BLaER1 treated with 17β-estradiol and CSF1 and Interleukin-3, amounts not matched to agents 10 nM and 100 nM (cell line): ENCODE data around the gene LRRIQ1.

Source experiments
- H3K27ac ChIP-seq, 11 experiments: shearing (Covaris generic); formaldehyde crosslinking; 2 replicates each; pipeline ENCODE4 v1.8.1; 2022
- H3K27me3 ChIP-seq, 11 experiments: shearing (Covaris generic); formaldehyde crosslinking; 2 replicates each; pipeline ENCODE4 v1.8.1; 2022
- H3K36me3 ChIP-seq, 11 experiments: shearing (Covaris generic); formaldehyde crosslinking; 2 replicates each; pipeline ENCODE4 v1.8.1; 2022
- H3K4me1 ChIP-seq, 10 experiments: shearing (Covaris generic); formaldehyde crosslinking; 2 replicates each; pipeline ENCODE4 v1.8.1; 2022
- H3K4me2 ChIP-seq, 11 experiments: shearing (Covaris generic); formaldehyde crosslinking; 2 replicates each; pipeline ENCODE4 v1.8.1; 2022
- H3K4me3 ChIP-seq, 10 experiments: shearing (Covaris generic); formaldehyde crosslinking; 2 replicates each; pipeline ENCODE4 v1.8.1; 2022
- H3K9ac ChIP-seq, 11 experiments: shearing (Covaris generic); formaldehyde crosslinking; 2 replicates each; pipeline ENCODE4 v1.8.1; 2022
- H3K9me3 ChIP-seq, 11 experiments: shearing (Covaris generic); formaldehyde crosslinking; replicated peaks in 1 of 11; 2 replicates each; pipeline ENCODE4 v1.8.1; 2022
- H4K20me1 ChIP-seq, 11 experiments: shearing (Covaris generic); formaldehyde crosslinking; 2 replicates each; pipeline ENCODE4 v1.8.1; 2022
- Cebpa-rat ChIP-seq, 11 experiments: shearing (Covaris generic); IDR thresholded peaks; 2 replicates each; pipeline ENCODE4 v1.8.1; 2022

The LRRIQ1 gene

DNA sequence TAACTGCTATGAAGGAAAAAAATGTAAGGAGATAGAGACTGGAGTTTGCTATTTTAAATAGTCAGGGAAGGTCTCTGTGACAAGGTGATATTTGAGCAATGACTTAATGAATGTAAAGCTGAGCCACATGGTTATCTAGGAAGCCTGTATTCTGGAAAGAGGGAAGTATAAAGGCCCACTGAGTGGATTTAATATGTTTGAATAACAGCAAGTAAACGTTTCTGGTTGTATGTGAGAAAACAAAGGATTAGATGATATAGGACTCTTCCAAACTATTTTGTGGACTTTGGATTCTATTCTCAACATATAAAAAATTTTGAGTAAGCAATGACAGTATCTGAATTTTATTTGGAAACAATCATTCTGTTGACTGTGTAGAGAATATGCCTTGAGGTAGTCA, 5.2 kb downstream of the LRRIQ1 start:
- H3K36me3 ChIP-seq, result no peaks in the 10 kb centered on the region
- no peak overlapping the region for H3K9ac ChIP-seq
- no peak overlapping the region for H3K4me3 ChIP-seq
- H3K4me1 ChIP-seq, result peaks cover 0 to 6% (median 0%) of the 10 kb centered on the region in 10 experiments; a peak in 4 of 20 replicates
- no peaks in the 10 kb centered on the region for H4K20me1 ChIP-seq
- no peak for TF ChIP-seq Cebpa-rat (IDR thresholded peaks at IDR 0.05)
- no peaks in the 10 kb centered on the region for H3K27me3 ChIP-seq
- H3K9me3 ChIP-seq, result no peaks in the 10 kb centered on the region
- no peak overlapping the region for H3K4me2 ChIP-seq
- H3K27ac ChIP-seq, result no peak overlapping the region

DNA sequence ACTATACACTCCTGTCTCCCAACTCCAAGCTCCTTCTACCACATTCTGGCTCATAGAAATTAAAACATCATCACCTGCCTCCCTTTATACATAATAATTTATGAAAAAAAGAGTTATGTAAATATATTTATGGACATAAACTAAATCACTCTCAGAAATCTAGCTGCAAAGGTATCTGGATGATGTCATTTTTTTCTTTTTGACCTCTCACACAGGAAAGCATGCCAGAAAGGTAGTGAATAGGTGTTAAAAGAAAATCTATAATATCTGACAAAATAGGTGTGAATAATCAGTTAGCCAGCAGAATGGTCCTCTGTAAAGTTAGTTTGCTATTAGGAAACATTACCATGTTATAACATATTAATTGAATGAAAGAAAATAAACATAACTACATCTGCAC, 7.7 kb downstream of the LRRIQ1 start:
- no peak for TF ChIP-seq Cebpa-rat (IDR thresholded peaks at IDR 0.05)
- Histone ChIP-seq H3K36me3 (no peaks in the 10 kb centered on the region), H3K27me3 (no peaks in the 10 kb centered on the region), H3K4me2 (no peak overlapping the region), H3K9ac (no peak overlapping the region), H4K20me1 (no peaks in the 10 kb centered on the region), H3K9me3 (no peaks in the 10 kb centered on the region), H3K4me1 (peaks cover 0 to 2% (median 0%) of the 10 kb centered on the region in 10 experiments; a peak in 2 of 20 replicates), H3K27ac (no peak overlapping the region), H3K4me3 (no peak overlapping the region)

DNA sequence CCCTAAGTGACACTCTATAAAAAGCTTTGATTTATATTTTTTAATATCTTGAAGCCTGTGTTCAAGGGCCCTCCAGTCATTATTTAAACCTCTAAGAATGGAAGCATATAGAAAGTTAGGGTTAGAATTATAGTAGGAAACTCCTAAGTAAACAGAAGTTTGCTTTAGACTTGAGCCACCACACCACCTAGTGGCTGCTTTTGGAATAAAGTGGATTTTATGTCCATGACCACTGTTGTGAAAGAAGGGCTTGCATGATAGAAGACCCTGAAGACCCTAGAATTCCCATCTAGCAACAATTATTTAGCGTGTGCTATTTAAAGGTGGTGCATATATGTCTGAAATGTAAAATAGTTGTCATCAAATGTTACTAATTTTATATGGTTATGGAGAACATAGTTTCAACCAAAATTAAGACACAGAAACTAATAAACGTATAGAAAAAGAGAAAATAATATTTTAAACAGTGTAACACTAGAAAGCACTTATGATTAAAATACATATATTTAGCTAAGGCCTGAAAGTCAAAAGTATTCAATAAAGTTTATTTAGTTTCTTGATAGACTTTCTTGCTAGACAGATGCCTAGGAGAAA, 21.3 kb downstream of the LRRIQ1 start:
- H3K4me3 ChIP-seq, result no peak overlapping the region
- no peaks in the 10 kb centered on the region for H3K27me3 ChIP-seq
- H3K27ac ChIP-seq, result no peak overlapping the region
- no peaks in the 10 kb centered on the region for H3K9me3 ChIP-seq
- no peak for TF ChIP-seq Cebpa-rat (IDR thresholded peaks at IDR 0.05)
- H4K20me1 ChIP-seq, result no peaks in the 10 kb centered on the region
- H3K4me1 ChIP-seq, result peaks cover 0 to 54% (median 10%) of the 10 kb centered on the region in 10 experiments; a peak in 13 of 20 replicates
- H3K36me3 ChIP-seq, result no peaks in the 10 kb centered on the region
- H3K4me2 ChIP-seq, result no peak overlapping the region
- no peak overlapping the region for H3K9ac ChIP-seq

GRCh38 chr12:85058339-85058738, 22.2 kb downstream of the LRRIQ1 start:
- H3K9me3 ChIP-seq, result no peaks in the 10 kb centered on the region
- peaks cover 0 to 58% (median 10%) of the 10 kb centered on the region in 10 experiments; a peak in 13 of 20 replicates for H3K4me1 ChIP-seq
- no peaks in the 10 kb centered on the region for H3K36me3 ChIP-seq
- TF ChIP-seq Cebpa-rat (IDR thresholded peaks at IDR 0.05), result no peak
- H4K20me1 ChIP-seq, result no peaks in the 10 kb centered on the region
- no peak overlapping the region for H3K27ac ChIP-seq
- peak overlapping the region in 3 of 11 experiments; percentile 24 to 66 (median 55); a peak in 5 of 22 replicates for H3K4me2 ChIP-seq
- H3K4me3 ChIP-seq, result no peak overlapping the region
- H3K9ac ChIP-seq, result no peak overlapping the region
- no peaks in the 10 kb centered on the region for H3K27me3 ChIP-seq

DNA sequence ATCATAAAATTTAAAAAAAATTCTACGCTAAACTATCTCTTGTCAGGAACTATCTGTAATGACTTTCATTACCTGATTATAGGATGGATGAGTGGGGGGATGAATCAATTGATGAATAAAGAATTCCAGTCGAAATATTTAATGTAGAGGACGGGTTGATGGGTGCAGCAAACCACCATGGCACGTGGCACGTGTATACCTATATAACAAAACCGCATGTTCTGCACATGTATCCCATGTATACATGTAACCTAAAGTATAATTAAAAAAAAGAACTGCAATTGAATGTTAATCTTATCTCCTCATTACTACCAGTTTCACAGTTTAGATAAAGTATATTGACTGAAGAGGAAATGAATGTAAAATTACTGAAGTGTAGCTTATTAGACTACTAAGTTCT, 23.4 kb downstream of the LRRIQ1 start:
- no peak overlapping the region for H3K9ac ChIP-seq
- peak overlapping the region in 3 of 11 experiments; percentile 6 to 57 (median 37); a peak in 1 of 22 replicates for H3K4me2 ChIP-seq
- H3K27me3 ChIP-seq, result no peaks in the 10 kb centered on the region
- peaks cover 0 to 58% (median 10%) of the 10 kb centered on the region in 10 experiments; a peak in 13 of 20 replicates for H3K4me1 ChIP-seq
- H3K27ac ChIP-seq, result no peak overlapping the region
- H3K4me3 ChIP-seq, result no peak overlapping the region
- no peaks in the 10 kb centered on the region for H3K9me3 ChIP-seq
- no peak for TF ChIP-seq Cebpa-rat (IDR thresholded peaks at IDR 0.05)
- H3K36me3 ChIP-seq, result no peaks in the 10 kb centered on the region
- no peaks in the 10 kb centered on the region for H4K20me1 ChIP-seq

- Histone ChIP-seq H4K20me1 (no peaks in the 10 kb centered on the region), H3K27me3 (no peaks in the 10 kb centered on the region), H3K36me3 (no peaks in the 10 kb centered on the region), H3K9ac (no peak overlapping the region), H3K4me2 (peak overlapping the region in 6 of 11 experiments; percentile 23 to 75 (median 52); a peak in 11 of 22 replicates), H3K4me1 (peaks cover 0 to 51% (median 10%) of the 10 kb centered on the region in 10 experiments; a peak in 13 of 20 replicates), H3K4me3 (no peak overlapping the region), H3K27ac (peak overlapping the region in 3 of 11 experiments; percentile 27 to 58 (median 52); a peak in 7 of 22 replicates), H3K9me3 (no peaks in the 10 kb centered on the region)
- no peak for TF ChIP-seq Cebpa-rat (IDR thresholded peaks at IDR 0.05)
These were observed 24.8 kb downstream of the LRRIQ1 start for GRCh38 chr12:85060916-85061315.

GRCh38 chr12:85065837-85066482, 29.8 kb downstream of the LRRIQ1 start:
- Histone ChIP-seq H3K27me3 (no peaks in the 10 kb centered on the region), H4K20me1 (no peaks in the 10 kb centered on the region), H3K27ac (no peak overlapping the region), H3K4me3 (no peak overlapping the region), H3K9ac (no peak overlapping the region), H3K36me3 (no peaks in the 10 kb centered on the region), H3K9me3 (no peaks in the 10 kb centered on the region), H3K4me1 (peaks cover 0 to 27% (median 6%) of the 10 kb centered on the region in 10 experiments; a peak in 12 of 20 replicates), H3K4me2 (no peak overlapping the region)
- TF ChIP-seq Cebpa-rat (IDR thresholded peaks at IDR 0.05), result no peak

DNA sequence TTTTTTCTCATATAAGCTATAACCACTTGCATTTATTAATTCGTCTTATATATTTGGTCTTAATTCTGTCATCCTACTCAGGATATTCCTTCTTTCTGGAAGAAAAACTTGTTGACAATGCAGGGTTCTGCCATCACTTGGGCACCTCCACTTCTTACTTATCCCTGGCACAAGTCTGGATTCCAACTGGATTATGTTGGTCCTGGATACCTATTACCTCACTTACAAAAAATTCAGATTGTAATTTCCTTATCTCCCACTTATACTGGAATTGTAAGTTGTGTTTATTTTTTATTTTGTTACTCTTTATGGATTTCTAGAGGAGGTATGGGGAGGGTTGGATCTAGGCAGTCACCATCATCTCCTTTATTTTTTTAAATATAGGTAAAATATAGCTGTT, 36.7 kb downstream of the LRRIQ1 start:
- TF ChIP-seq Cebpa-rat (IDR thresholded peaks at IDR 0.05), result no peak
- no peak overlapping the region for H3K4me2 ChIP-seq
- peaks cover 0 to 2% (median 0%) of the 10 kb centered on the region in 10 experiments; a peak in 1 of 20 replicates for H3K4me1 ChIP-seq
- no peaks in the 10 kb centered on the region for H3K9me3 ChIP-seq
- no peaks in the 10 kb centered on the region for H3K27me3 ChIP-seq
- H3K36me3 ChIP-seq, result no peaks in the 10 kb centered on the region
- H3K27ac ChIP-seq, result no peak overlapping the region
- no peak overlapping the region for H3K4me3 ChIP-seq
- no peaks in the 10 kb centered on the region for H4K20me1 ChIP-seq
- H3K9ac ChIP-seq, result no peak overlapping the region

- Histone ChIP-seq H4K20me1 (no peaks in the 10 kb centered on the region), H3K9ac (no peak overlapping the region), H3K4me3 (no peak overlapping the region), H3K27me3 (no peaks in the 10 kb centered on the region), H3K27ac (no peak overlapping the region), H3K4me2 (no peak overlapping the region), H3K9me3 (no peaks in the 10 kb centered on the region), H3K4me1 (no peaks in the 10 kb centered on the region), H3K36me3 (no peaks in the 10 kb centered on the region)
- TF ChIP-seq Cebpa-rat (IDR thresholded peaks at IDR 0.05), result no peak
These were observed 40.7 kb downstream of the LRRIQ1 start for GRCh38 chr12:85076688-85077430.
